ENCODE results near the gene CLIC1.
"Not testable (repeated sequence)": the region's sequence is repeated elsewhere in the genome, so short reads cannot be mapped to it uniquely, and the experiment has no call there.

CLIC1 gene

DNA sequence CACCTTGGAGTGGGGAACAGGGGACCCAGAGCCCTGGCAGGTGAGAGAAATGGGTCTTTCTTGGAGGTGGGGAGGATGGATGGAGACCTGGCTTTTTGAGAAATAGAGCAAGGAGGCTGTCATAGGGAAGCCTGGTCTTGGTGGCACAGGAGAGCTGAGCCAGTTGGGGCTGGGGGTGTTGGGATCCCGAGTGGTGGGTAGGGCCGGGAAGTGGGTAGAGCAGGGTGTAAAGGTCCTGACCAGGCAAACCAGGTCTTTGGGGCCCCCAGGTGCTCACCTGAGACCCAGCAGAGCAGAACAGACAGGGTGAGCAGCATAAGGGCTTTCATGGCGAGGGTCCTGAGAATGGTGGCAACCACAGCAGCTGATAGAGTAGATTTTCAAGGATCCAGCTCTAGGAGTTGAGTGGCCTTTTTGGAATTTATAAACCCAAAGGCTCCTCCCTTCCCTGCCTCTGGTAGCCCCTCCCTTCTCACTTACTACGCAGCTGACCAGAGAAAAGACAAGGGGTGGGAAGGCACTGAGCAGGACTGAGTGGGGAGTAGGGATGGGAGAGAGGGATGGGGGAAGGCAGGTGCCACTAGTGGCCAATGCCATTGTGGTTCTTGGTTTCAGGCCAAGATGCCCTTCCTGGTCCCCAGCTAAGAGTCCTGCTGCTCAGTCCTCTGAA lies 14.8 kb downstream of the CLIC1 start, which contains the start of gene LY6G6C:
LY6G6C (minus strand) TSS at position 396 of the 670 bp plus-strand sequence; CDS start at position 329, 67 bp downstream.
- DNase-seq = no peak

DNA sequence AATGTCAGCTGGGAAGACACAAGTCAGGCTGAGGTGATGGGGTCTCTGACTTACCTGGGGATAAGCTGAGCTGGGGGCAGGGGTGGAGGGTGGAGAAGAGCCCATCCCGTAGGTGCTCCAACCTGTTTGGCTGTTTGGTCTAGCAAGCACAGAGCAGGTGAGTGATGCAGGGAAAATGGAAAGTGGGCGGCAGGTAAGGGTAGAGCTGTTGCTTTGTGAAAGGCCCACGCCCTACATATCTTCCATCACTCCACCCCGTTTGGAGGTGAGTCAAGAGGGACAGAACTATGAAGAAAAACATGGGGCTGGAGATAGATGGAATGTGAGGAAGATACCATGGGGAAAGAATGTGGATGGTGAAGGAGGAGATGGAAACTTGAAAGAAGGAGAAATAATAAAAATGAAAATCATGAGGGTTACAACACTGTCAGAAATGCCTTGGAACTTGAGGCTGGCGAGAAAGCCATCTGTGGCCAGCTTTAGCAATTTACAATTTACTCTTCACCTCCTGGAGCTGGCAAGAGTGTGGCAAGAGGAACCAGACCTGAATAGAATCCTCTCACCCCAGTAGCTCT lies 16.0 kb downstream of the CLIC1 start:
- no peak for DNase-seq

DNA sequence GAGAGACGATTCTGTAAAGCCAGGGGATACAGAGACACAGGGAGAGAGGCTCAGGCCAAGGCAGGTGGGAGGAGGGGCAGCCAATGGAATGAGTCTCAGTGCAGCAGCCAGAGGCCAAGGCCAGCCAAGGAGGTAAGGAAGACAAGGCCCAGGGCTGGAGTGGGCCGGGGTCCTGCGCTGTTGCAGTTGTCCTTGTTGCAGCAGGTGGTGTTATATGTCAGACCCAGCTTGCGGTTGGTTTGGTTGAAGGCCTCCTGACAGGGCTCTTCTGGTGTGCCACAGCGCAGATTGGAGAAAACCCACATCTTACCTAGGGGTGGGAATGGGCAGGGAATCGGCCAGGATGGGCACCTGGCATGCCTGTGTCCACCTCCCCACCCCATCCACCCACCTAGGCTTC lies 17.3 kb downstream of the CLIC1 start:
- DNase-seq = no peak

DNA sequence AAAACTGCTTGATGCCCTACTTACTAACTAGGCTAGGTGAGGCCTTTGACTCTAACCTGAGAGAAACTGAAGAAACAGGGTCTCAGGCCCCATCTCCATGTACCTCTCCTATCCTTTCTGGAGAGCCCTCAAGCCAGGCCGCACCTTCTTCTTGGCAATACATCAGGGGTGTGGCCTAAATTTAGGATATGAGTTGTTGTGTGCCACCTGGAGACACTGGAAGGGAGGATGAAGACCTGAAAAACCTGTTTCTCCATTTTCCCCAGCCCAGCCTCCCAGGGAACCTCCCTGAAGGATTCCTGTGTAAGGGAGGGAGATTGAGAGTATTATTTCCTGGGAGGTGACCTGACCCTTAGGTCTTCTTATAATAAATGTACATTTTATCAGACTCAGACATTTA lies 18.1 kb downstream of the CLIC1 start:
- no peak for DNase-seq

DNA sequence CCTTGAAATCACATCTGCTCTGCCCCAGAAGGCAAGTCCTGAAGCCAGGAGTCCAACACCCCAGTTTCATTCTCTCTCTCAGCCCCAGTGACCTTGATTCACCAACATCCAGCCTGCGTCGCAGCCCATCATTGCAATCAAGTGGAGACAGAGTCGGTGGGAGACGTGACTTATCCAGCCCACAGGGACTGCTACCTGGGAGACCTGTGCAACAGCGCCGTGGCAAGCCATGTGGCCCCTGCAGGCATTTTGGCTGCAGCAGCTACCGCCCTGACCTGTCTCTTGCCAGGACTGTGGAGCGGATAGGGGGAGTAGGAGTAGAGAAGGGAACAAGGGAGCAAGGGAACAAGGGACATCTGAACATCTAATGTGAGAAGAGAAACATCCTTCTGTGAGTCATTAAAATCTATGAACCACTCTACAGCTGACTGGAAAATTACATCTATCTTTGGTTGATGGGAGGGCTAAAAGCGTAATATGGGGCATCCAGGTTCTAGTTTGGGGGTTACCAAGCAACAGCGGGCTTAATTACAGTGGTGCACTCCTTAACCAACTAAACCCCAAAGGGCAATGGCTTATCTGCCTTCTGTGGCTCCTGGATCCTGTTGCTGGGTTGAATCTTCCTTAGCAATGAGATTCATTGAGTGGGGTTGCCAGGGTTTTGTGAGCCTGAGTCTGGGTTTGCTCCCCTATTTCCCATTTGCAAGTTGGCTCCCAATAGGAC lies 18.7 kb downstream of the CLIC1 start:
- DNase-seq = no peak

DNA sequence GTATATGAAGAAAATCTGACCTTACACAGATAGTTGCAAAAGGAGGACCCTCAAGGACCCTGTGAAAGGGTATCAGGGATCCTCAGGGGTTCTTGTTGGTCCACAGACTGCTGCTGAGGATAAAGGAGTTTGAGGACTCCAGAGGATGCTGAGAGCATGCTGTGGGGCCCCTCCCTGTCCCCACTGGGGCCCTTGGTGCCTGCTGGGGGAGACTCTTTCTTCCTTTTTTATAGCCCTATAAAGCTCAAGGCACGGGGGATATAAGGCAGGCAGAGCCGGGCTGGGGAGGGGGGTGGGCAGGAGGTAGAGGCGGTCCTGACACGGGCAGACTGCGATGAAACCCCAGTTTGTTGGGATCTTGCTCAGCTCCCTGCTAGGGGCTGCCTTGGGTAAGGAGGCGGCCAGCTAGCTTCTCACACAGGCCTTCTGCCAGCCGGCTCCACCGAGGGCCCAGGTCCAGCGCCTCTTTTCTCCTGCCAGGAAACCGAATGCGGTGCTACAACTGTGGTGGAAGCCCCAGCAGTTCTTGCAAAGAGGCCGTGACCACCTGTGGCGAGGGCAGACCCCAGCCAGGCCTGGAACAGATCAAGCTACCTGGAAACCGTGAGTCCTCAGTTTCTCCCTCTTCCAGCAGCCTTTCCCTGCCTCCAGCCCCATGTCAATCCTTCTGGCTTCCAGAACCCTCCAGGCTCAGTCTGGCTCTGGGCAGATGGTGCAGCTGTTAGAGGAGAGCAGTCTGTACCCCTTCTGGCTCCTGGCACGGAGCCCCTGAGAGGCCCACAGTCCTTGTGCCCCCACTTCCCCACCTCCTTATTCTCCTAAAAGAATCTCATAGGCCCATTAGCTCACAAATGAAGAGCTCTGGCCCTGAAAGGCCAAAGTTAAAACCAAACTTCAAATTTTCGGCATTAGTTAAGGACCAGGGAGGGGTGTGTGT lies 21.0 kb downstream of the CLIC1 start, which contains the start of gene LY6G6D:
LY6G6D (plus strand) TSS at position 327 of the 937 bp plus-strand sequence; CDS start at position 335, 8 bp downstream.
- DNase-seq = no peak

DNA sequence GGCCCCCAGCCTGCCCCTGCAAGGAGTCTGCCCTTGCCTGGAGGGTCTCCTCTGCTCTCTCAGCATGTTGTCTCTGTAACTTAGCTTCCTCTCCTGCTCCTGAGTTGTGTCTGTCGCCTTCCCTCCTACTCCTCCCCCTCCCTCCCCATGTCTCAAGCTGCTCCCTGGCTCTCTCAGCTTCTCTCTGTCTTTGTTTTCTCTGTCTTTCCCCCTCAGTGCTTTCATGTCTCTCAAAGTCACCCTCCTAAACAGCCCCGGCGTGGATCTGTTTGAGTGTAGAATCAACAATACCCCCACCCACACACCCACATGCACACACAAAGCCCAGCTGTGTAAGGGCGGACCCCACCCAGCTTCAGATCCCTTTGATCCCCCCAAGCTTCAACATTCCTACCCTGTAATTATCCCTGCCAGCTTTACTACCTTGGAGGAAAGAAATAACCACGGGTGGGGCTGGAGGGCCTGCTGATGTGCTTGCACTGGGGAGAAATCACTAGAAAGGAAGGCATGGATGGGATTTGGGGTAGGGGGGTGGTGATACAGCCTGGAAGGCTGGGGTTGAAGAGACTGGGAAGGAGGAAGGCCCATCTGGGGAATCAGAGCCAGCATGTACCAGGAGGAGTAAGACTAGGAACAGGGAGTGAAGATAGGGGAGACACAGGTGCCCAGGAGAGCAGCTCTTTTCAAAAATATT lies 22.2 kb downstream of the CLIC1 start:
- no peak for DNase-seq

DNA sequence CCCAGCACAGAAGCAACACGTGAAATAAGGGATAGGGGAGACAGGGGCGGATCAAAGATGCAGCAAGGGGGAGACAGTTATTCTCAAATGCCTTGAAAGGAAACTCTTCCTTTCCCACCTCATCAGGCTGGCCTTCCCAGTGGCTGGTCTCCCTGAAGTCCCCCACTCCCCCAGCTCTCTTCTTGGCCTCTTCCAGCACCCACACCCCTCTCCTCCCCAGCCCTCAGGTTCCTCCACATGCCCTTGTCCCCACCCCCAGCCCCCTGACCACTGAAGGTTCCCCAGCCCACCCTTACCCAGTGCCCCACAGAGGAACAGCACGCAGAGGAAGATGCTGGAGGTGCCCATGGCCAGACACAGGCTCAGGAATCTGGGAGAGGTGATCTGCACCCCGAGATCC lies 22.9 kb downstream of the CLIC1 start:
- DNase-seq = no peak

DNA sequence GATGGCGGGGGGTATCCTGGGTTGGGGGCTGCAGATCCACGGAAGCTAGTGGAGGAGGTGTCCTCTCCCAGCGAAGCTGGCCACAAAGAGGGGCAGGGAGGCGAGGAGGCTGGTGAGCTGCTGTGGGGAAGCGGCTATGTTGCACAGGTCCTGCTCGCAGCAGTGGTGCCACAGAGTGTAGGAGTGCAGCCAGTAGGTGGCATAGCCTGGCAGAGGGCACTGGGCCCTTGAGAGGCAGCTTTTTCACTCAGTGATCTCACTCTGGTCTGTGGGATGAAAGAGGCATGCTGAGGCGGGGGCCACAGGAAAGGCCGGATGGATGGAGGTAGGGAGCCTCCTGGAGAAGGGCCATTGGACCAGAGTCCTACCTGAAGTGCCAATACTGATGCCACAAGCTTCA lies 24.0 kb downstream of the CLIC1 start:
- no peak for DNase-seq

DNA sequence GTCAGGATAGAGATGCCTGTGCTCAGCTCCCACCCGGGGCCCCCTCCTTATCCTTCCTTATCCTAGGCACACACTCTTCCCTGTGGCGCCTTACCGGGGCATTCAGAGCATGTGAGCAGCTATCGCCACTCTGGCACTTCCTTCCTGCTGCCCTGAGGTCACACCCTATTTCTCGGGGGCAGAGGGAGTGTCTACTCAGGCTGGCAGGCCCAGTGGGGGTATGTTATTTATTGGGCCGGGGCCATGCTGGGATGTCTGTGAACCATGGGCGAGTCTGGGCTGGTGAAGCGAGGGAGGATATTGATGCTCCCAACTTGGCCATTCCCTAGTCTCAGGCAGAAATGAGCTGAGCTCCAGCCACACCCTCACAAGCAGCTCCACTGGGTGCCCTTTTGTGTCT lies 25.1 kb downstream of the CLIC1 start:
- no peak for DNase-seq

DNA sequence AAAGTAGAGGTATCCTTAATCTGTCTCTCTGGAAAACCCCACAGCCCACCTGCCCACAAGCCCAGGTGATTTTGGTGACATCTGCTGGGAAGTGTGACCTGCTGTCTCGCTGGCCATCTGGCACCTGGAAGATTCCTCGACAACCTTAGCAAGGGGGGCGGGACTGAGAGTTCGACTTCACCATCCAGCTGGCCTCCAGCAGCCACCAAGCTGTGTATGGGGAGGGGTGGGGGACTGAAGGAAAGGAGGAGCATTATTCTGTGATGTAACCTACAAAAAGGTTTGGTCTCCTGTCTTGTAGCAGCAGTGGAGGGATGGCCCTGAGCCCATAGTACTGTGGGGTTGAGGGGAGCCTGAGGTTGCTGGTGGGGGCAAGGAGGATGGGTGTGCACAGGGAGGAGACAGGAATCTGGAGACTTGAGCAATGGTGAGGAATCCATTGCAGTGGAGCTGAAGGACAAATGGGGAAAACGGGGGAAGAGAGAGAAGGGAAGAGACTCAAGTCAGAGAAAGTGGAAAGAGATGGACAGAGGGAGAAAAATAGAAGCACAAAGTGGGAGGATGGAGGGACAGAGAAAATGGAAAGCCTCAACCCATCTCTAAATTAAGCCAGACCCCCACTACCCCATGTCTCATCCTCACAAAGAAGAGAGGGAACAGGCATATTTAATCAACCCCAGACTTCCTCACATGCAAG lies 25.7 kb downstream of the CLIC1 start:
- no peak for DNase-seq

DNA sequence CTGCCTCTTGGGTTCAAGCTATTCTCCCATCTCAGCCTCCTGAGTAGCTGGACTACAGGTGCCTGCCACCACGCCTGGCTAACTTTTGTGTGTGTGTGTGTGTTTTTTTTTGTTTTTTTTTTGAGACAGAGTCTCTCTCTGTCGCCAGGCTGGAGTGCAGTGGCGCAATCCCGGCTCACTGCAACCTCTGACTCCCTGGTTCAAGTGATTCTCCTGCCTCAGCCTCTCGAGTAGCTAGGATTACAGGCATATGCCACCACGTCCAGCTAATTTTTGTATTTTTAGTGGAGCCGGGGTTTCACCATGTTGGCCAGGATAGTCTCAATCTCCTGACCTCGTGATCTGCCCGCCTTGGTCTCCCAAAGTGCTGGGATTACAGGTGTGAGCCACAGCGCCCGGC lies 27.2 kb downstream of the CLIC1 start:
- DNase-seq = not testable (repeated sequence)

DNA sequence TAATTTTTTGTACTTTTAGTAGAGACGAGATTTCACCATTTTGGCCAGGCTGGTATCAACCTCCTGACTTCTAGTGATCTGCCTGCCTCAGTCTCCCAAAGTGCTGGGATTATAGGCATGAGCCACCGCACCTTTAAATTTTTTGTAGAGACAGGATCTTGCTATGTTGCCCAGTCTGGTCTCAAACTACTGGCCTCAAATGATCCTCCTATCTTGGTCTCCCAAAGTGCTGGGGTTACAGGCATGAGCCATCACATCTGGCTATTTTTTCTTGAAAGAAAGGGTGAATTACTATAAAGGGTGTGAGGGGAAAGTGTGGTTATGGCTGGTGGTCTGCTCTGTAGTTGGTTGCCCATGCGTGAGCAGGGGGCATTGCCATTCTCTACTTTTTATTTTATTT lies 28.1 kb downstream of the CLIC1 start:
- DNase-seq = no peak

DNA sequence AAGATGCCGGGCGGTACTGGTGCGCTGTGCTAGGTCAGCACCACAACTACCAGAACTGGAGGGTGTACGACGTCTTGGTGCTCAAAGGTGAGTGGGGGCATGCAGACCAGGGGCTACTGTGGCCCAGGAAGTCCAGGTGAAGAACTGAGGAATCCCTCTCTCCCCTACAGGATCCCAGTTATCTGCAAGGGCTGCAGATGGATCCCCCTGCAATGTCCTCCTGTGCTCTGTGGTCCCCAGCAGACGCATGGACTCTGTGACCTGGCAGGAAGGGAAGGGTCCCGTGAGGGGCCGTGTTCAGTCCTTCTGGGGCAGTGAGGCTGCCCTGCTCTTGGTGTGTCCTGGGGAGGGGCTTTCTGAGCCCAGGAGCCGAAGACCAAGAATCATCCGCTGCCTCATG lies 28.6 kb downstream of the CLIC1 start:
- DNase-seq = no peak

DNA sequence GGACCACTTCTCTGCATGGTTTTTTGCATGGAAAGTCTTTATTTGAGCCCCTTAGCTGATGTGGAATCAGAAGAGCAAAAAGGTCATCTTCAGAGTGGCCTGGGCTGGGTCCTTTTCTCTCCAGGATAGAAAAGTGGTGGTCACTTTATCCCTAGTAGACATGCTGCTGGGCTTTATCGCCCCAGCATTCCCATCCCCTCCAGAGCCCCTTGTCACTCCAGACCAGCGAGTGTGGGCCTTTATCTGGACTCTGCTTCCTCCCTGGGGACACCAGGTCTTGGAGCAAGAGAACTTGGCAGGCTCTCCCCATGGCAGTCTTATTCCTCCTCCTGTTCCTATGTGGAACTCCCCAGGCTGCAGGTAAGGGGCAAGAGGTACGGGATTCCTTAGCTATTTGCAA lies 29.7 kb downstream of the CLIC1 start, which contains the start of gene LY6G6F:
LY6G6F (plus strand) TSS at position 268 of the 400 bp plus-strand sequence; CDS start at position 309, 41 bp downstream.
- DNase-seq = no peak

DNA sequence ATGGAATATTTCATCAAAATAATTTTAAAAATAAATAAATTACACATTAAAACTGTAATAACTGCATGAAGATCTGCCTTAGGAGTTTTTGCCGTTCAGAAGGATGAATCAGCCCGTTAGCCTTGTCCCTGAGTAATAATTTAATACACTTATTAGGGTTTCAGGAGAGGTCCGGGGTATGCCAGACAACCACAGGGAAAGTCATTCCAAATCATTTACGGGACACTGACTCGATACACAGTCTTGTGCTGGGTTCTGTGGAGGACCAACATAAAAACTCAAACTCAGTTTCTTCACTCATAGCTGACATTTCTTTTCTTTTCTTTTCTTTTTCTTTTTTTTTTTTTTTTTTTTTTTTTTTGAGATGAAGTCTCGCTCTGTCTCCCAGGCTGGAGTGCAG lies 30.4 kb downstream of the CLIC1 start:
- DNase-seq = no peak

DNA sequence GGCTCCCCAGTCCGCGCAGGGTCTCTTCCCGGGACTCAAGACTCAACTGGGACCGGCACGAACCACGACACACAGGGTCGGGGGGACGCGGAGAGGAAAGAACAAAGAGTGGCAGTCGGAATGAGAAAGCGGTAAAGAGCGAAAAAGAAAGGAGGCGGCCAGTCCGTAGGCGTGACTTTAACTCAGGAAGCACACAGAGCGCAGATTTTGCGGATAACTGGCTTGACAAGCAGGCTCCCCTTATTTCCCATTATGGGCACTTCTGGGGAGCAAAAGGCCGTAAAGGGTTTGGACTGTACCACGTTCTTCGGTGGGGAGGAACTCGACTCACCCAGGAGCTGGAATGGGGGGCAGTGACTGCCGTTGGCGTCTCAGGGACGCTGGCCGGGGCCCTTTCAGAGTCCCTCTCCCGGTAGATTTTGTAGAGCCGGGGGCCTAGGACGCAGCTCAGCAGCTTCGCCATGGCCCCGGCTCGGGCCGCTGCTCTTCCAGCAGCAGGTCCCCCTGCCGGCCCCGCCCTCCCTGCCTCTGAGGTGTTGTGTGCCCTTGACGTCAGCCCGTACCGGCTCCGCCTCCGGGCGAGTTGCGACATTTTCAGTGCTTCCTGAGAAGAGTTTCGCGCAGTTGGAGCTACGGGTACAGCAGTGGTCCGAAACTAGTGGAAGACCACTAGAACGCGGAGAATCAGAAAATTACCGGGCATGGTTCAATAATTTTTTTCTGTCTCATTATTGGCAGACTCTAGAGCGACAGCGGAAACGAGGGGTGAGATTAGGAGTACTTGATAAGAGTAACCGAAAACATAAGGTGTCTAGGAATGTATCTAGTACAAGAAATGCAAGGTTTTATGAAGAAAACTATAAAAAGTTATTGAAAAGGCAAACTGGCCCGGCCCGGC lies 33.3 kb downstream of the CLIC1 start, which contains the start of gene ABHD16A:
ABHD16A (minus strand) TSS at position 506 of the 898 bp plus-strand sequence; CDS start at position 463, 43 bp downstream.
- peak; percentile 96 for DNase-seq

DNA sequence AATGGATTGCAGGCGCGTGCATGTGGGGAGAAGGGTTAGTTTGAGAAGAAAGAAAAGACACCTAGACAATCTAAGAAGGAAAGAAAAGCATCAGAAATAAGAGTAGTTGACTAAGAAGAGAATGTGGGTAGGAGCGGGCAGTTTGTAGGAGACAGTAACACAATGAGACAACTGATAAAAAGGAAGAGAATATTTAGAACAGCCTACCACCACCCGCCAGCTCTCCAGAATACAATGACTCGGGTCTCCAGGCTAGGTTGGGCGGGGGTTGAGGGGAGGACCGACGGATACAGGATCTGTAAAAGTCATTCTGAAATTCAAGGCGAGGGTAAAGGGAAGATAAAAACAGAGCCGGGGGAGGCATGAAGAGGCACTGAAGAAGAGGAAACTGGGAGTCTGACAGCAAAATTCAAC lies 33.9 kb downstream of the CLIC1 start:
- DNase-seq = peak; percentile 48

DNA sequence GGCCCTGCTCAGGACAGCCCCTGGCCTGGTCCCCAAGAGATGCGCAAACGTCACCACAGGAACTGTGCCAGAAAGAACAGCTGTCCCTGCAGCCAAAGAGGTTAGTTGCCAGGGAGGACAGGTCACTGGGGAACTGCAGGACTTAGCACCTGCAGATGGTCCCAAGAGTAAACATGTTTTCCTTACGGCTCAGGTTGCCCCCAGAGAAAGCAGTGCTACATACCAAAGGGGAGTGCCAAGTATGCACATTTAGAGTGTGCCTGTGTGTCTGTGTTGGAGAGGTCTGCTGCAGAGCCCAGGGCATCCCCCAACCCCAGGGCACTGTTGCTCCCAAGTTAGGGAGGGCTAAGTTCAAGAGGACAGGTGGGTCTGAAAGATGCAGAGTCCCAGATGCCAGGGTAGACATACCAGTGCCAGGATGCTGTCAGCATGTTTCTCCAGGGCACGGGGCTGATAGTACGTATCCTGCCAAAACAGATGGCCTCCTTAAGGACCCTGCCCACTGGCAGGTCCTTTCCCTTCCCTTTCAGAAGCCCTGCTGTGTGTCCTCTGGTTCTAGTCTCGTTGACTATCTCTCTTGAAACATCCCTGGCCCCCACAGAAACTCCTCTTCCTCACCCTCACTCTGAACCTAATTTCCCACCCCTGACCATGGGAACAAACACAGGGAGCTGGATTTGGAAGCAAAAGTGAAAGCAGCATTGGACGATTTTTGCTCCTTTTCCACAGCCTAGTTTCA lies 34.5 kb downstream of the CLIC1 start:
- no peak for DNase-seq

Data from activated naive CD4-positive, alpha-beta T cell treated with Interleukin-2 at 50 U/mL for 16 hours (primary cell).